Glomerular visceral epithelial cell (primary cell): ENCODE measurements around the gene ZNF516.

Source experiments
- DNase-seq: peaks from one replicate; pipeline ENCODE4 v3.0.0-alpha.2; 2016; ENCODE audit errors: extremely low spot score

ZNF516 gene

GRCh38 chr18:76468345-76469304 is 26.4 kb downstream of the ZNF516 start:
- DNase-seq: no peak

- no peak for DNase-seq
Observed at GRCh38 chr18:76467371-76468190, 27.5 kb downstream of the ZNF516 start.

DNA sequence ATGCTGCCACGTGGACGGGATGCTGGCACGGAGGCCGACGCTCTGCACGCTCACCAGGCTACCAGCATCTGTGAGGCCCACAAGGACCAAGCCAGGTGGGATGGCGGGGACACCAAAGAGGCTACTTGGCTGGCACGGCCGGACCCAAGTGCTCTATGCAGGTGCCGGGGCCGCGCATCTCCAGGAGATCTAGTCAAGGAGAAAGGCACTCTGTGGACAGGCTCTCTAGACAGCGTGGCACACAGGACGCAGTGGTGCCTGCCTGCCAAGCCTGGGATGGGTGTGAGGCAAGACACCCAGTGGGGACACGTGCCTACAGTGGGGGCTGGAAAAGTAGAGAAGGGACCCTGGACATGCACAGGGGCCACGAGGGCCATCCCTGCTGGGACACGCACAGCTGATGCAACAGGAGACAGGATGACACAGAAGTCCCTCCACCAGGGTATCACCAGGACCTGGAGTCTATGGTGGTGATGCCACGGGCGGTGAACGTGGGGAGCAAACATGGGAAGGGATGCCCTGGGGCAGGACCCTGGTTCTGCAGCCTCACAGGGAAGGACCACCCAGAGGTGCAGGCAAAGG is 28.5 kb downstream of the ZNF516 start:
- no peak for DNase-seq

- DNase-seq: no peak
Observed at GRCh38 chr18:76465630-76466409, 29.2 kb downstream of the ZNF516 start.

- DNase-seq: no peak
Observed at GRCh38 chr18:76464281-76465259, 30.5 kb downstream of the ZNF516 start.

- no peak for DNase-seq
Observed at GRCh38 chr18:76463872-76464271, 31.2 kb downstream of the ZNF516 start.

DNA sequence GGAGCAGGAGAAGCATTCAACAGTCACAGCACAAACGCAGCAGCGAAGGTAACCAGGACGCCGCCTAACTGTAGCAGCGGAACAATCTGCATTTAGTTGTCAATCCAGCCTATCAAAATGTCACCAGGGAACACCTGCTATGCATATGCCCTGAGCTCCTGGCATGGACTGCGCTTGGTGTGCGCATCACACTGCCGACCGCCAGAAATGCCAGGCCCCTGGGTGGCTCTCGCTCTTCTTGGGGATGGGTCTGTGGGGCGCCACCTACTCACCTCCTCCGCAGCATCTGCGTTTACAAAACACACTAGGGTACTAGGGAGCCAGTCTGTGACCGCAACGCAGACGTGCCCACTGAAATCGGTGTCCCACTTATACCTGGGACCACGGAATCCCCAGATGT is 31.7 kb downstream of the ZNF516 start:
- DNase-seq: no peak

- DNase-seq: no peak
Observed at GRCh38 chr18:76462326-76462694, 32.7 kb downstream of the ZNF516 start.

- DNase-seq: no peak
Observed at GRCh38 chr18:76461692-76462325, 33.2 kb downstream of the ZNF516 start.

DNA sequence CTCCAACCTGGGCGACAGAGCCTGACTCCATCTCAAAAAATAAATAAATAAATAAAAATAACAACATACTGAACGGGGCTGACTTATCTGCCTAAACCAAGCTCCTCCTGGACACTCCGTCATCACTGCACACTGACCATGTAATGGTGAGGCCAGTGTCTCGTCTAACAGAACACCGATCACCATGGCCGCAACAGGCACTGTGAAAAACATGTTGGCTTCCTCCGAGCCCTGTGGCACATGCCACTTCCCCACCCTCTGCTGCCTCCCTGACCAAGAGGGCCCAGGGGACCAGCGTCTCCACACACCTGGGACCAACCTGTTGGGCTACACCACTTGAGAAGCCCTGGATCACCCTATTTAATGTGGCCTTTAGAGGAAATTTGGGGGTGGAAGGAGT is 33.9 kb downstream of the ZNF516 start:
- DNase-seq: no peak

DNA sequence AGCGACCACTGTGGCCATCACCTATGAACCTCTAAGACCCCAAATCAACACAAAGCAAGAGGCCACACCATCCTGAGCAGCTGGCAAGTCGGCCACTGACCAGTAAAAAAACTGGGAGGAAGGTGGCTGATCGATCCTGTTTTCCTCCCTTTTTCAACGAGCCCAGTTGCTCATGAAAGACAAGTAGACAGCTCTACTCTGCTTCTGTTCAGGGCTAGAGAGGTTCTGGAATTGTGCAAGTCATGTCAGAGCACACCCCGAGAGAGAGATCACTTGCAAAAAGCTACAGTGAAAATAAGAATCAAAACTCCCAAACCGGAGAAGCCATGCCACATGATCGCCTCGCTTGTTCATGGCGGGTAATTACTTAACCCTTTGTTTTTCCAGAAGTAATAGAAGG is 34.6 kb downstream of the ZNF516 start:
- DNase-seq: no peak

- DNase-seq: peak; percentile 99
Observed at GRCh38 chr18:76459687-76460350, 35.2 kb downstream of the ZNF516 start.

DNA sequence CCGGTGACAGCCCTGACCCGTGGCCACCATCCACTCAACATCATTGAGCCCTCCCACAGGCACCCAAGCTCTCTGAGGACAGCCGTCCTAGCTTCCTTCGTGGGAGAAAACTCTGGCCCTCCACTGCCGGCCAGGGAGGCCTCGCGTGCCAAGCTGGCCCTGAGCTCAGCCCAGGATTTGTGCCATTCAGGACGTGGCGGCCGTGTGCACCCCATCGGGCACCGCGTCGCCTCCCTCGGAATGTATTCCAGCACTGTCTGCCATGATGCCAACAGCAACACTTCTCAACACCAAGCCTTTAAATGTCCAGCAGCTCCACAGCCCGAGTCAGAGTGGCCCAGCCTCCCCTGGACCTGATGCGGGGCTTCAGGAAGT is 35.7 kb downstream of the ZNF516 start:
- DNase-seq: no peak

GRCh38 chr18:76458522-76459311 is 36.3 kb downstream of the ZNF516 start:
- DNase-seq: no peak

DNA sequence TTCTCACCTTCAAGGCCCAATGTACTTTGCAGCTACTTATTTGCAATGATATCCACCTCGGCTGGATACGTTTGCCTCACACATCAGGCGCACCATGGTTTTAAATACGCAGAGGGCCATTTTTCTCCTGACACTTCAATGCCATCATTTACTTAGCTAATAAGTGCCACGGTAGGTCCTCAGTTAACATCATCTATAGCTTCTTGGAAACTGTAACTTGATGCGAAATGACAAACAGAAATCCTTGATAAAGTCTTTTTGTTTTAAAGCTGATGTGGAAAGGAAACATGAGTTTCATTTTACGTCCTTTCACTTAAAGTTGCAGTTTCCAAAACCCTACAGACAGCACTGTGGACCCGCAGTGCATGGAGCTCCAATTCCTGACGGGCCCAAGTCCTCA is 37.1 kb downstream of the ZNF516 start:
- no peak for DNase-seq

DNA sequence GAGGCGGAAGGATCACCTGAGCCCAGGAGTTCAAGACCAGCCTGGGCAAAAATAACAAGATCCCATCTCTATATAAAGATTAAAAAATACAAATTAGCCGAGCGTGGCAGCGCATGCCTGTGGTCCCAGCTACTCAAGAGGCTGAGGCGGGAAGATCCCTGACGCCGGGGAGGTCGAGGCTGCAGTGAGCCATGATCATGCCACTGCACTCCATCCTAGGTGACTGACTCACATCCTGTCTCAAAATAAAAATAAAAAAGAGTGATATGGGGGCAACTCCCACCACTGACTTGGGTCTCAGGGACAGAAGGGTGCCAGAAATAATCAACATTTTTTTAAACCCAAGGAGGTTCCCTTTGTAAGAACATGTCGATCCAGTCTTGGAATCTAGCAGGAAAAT is 37.6 kb downstream of the ZNF516 start:
- DNase-seq: peak; percentile 90

- DNase-seq: no peak
Observed at GRCh38 chr18:76456823-76457222, 38.2 kb downstream of the ZNF516 start.

DNA sequence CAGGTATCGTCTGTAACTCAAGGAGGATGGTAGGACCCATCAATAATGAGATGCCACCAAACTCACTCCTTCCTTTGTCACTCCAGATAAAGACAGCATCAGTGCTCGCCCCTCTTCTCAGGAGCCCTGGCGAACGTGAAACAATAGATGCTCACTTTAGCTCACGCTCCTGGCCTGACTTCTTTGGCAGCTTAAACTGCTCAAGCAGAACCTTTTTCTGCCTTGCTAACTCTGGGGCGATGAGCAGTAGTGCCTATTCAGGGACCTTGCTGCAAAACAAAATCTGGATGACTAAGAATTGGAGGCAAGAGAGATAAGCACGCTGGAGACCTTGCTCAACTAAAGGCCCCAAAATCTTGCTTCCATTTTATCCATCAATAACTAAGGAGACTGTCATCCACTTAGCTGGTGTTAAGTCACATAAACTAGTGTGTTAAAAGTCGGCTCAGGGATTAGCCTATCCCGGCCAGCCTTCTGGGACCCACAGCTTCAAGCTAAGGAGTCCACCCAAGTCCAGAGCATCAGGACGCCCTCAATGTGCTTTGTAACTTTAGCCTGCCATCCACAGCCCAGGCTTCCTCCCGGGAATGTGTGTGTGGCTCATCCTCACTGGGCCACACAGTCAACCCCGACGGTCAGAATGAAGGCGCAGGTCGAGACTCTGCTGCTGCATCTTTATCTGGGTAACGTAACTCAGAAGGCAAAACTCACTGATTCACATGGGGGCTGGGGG is 38.9 kb downstream of the ZNF516 start:
- DNase-seq: peak; percentile 50
